WTC11 (cell line): ENCODE results near the gene ZDHHC14. TPM values are rescaled to one million over a fixed set of nuclear protein-coding genes. Genes with fewer than 3 reads are reported as not detected.

Experiments
- ATAC-seq: fragments of 200-7000 bp; cut with Tn5 transposase; 2 replicates; pipeline ENCODE4 v1.10.0; 2021; ENCODE audit warnings: mild to moderate bottlenecking, moderate library complexity
- CTCF ChIA-PET: fragments of 300-600 bp; sonication (Branson Sonifier 250); formaldehyde crosslinking; loops from one replicate; lab custom pipeline; 2021; ENCODE audit warnings: antibody characterized with exemption; lab: Charles Lee
- POLR2A ChIA-PET: fragments of 350-600 bp; sonication (Branson Sonifier 250); formaldehyde crosslinking; loops from one replicate; lab custom pipeline; 2021; ENCODE audit warnings: antibody characterized with exemption; lab: Charles Lee
- DNase-seq: peaks from one replicate; pipeline ENCODE4 v3.0.0; 2021; ENCODE audit warnings: low spot score
- H3K27ac Mint-ChIP-seq: 2 replicates; pipeline ENCODE4 v1.8.0; 2021; ENCODE audit warnings: mixed read lengths
- H3K27me3 Mint-ChIP-seq: 2 replicates; pipeline ENCODE4 v1.8.0; 2021; ENCODE audit warnings: low read depth, mild to moderate bottlenecking, moderate library complexity, mixed read lengths
- H3K36me3 Mint-ChIP-seq: 2 replicates; pipeline ENCODE4 v1.8.0; 2021; ENCODE audit warnings: mixed read lengths
- H3K4me1 Mint-ChIP-seq: 2 replicates; pipeline ENCODE4 v1.8.0; 2022; ENCODE audit warnings: mixed read lengths
- H3K4me3 Mint-ChIP-seq: 2 replicates; pipeline ENCODE4 v1.8.0; 2021; ENCODE audit warnings: mild to moderate bottlenecking, moderate library complexity, mixed read lengths
- H3K9me3 Mint-ChIP-seq: 2 replicates; pipeline ENCODE4 v1.8.0; 2021; ENCODE audit warnings: mixed read lengths
- CREM ChIP-seq: sonication (generic); formaldehyde crosslinking; IDR thresholded peaks from 2 replicates; pipeline ENCODE4 v1.8.1; 2022; ENCODE audit warnings: mild to moderate bottlenecking, missing genetic modification reagents, moderate library complexity
- EMX1 ChIP-seq: fragments of 250-450 bp; sonication (Bioruptor Pico); IDR thresholded peaks from 2 replicates; pipeline ENCODE4 v1.8.0; 2021; ENCODE audit warnings: mild to moderate bottlenecking
- FOXJ3 ChIP-seq: sonication (generic); formaldehyde crosslinking; IDR thresholded peaks from 2 replicates; pipeline ENCODE4 v1.9.0; 2021; ENCODE audit warnings: missing genetic modification reagents, mild to moderate bottlenecking, borderline replicate concordance
- GABPB1 ChIP-seq: sonication (generic); formaldehyde crosslinking; IDR thresholded peaks from 2 replicates; pipeline ENCODE4 v1.8.1; 2023; ENCODE audit warnings: mild to moderate bottlenecking, missing genetic modification reagents
- GTF2I ChIP-seq: fragments of 250-450 bp; sonication (Bioruptor Pico); conservative IDR thresholded peaks from 2 replicates; pipeline ENCODE4 v1.4.0; 2021; ENCODE audit warnings: mild to moderate bottlenecking
- IRF2 ChIP-seq: sonication (generic); formaldehyde crosslinking; IDR thresholded peaks from 2 replicates; pipeline ENCODE4 v1.8.0; 2022; ENCODE audit warnings: low read depth, missing genetic modification reagents, borderline replicate concordance
- JAZF1 ChIP-seq: fragments of 250-450 bp; sonication (Bioruptor Pico); IDR thresholded peaks from 2 replicates; pipeline ENCODE4 v1.9.0; 2021; ENCODE audit warnings: moderate library complexity, mild to moderate bottlenecking, inconsistent platforms
- KAT7 ChIP-seq: sonication (generic); formaldehyde crosslinking; IDR thresholded peaks from 2 replicates; pipeline ENCODE4 v1.8.1; 2023; ENCODE audit warnings: missing genetic modification reagents, mild to moderate bottlenecking, borderline replicate concordance
- MYBL2 ChIP-seq: sonication (generic); formaldehyde crosslinking; IDR thresholded peaks from 2 replicates; pipeline ENCODE4 v1.8.1; 2023; ENCODE audit warnings: mild to moderate bottlenecking, moderate library complexity, missing genetic modification reagents
- NFE2L1 ChIP-seq: sonication (generic); formaldehyde crosslinking; IDR thresholded peaks from 2 replicates; pipeline ENCODE4 v1.8.1; 2023; ENCODE audit warnings: missing genetic modification reagents
- NR3C1 ChIP-seq: sonication (generic); formaldehyde crosslinking; conservative IDR thresholded peaks from 2 replicates; pipeline ENCODE4 v1.8.1; 2023; ENCODE audit warnings: low read depth, mild to moderate bottlenecking, missing genetic modification reagents
- TCF7 ChIP-seq: sonication (generic); formaldehyde crosslinking; IDR thresholded peaks from 2 replicates; pipeline ENCODE4 v1.8.0; 2022; ENCODE audit warnings: mild to moderate bottlenecking, low read depth, missing genetic modification reagents, moderate library complexity
- ZNF396 ChIP-seq: fragments of 250-450 bp; sonication (Bioruptor Pico); IDR thresholded peaks from 2 replicates; pipeline ENCODE4 v1.8.0; 2021; ENCODE audit warnings: mild to moderate bottlenecking, moderate library complexity, borderline replicate concordance
- total RNA-seq: library from RNA; stranded (reverse); gene quantifications from 3 replicates; pipeline ENCODE4 v1.2.3, GENCODE V29; 2021
- TF ChIP-seq, protein P1 (sequence below): sonication (generic); formaldehyde crosslinking; IDR thresholded peaks from 2 replicates; pipeline ENCODE4 v1.8.1; 2023; ENCODE audit warnings: mild to moderate bottlenecking, missing genetic modification reagents
- TF ChIP-seq, protein P2 (sequence below): sonication (generic); formaldehyde crosslinking; IDR thresholded peaks from 2 replicates; pipeline ENCODE4 v1.8.1; 2022; ENCODE audit warnings: low read depth, mild to moderate bottlenecking, moderate library complexity, missing genetic modification reagents, borderline replicate concordance
- TF ChIP-seq, protein P3 (sequence below): sonication (generic); formaldehyde crosslinking; IDR thresholded peaks from 2 replicates; pipeline ENCODE4 v1.8.0; 2022; ENCODE audit warnings: mild to moderate bottlenecking, missing genetic modification reagents
- TF ChIP-seq, protein P4 (sequence below): fragments of 250-450 bp; sonication (Bioruptor Pico); IDR thresholded peaks from 2 replicates; pipeline ENCODE4 v1.9.0; 2021; ENCODE audit warnings: moderate library complexity, mild to moderate bottlenecking, inconsistent platforms, borderline replicate concordance
- TF ChIP-seq, protein P5 (sequence below): sonication (generic); formaldehyde crosslinking; IDR thresholded peaks from 2 replicates; pipeline ENCODE4 v1.8.1; 2023; ENCODE audit warnings: mild to moderate bottlenecking, missing genetic modification reagents
- TF ChIP-seq, protein P6 (sequence below): sonication (generic); formaldehyde crosslinking; IDR thresholded peaks from 2 replicates; pipeline ENCODE4 v1.8.0; 2022; ENCODE audit warnings: missing genetic modification reagents
- TF ChIP-seq, protein P7 (sequence below): fragments of 250-450 bp; sonication (Bioruptor Pico); IDR thresholded peaks from 2 replicates; pipeline ENCODE4 v2.1.2; 2022; ENCODE audit warnings: mild to moderate bottlenecking, moderate library complexity
- TF ChIP-seq, protein P8 (sequence below): sonication (generic); formaldehyde crosslinking; IDR thresholded peaks from 2 replicates; pipeline ENCODE4 v1.8.0; 2023; ENCODE audit warnings: missing genetic modification reagents
- TF ChIP-seq, protein P9 (sequence below): sonication (generic); formaldehyde crosslinking; IDR thresholded peaks from 2 replicates; pipeline ENCODE4 v1.8.1; 2022; ENCODE audit warnings: mild to moderate bottlenecking, missing genetic modification reagents, moderate library complexity, borderline replicate concordance

ZDHHC14 gene
- total RNA-seq, 1 experiment from 2014 or later: 6.6 TPM

DNA sequence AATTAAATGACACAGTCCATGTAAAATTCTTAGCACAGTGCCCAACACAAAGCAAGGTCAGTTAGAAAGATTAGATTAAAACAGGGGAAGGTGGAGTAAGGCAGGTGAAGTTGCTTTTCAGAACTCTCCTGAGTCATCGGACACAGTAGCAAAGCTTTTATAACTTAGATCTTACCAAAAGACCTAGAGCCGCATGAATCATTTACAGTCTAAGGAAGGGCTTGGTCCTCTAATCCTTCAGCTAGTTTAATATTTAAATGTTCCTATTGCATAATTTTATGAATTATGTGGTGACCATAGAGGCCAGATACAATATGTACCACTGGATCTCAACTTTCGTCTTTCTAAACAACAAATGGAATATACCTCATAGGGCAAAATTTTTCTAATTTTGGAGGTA lies 240.0 kb downstream of the ZDHHC14 start:
- ChIA-PET CTCF (no interaction called here), POLR2A (no interaction called here)
- H3K27me3 Mint-ChIP-seq: no peaks in the 10 kb centered on the region
- no peak overlapping the region for H3K4me3 Mint-ChIP-seq
- ATAC-seq: no peak
- no peak overlapping the region for H3K27ac Mint-ChIP-seq
- H3K4me1 Mint-ChIP-seq: peaks cover 18% of the 10 kb centered on the region
- TF ChIP-seq CREM (CRISPR knock-in tag) (no peak), EMX1 (CRISPR knock-in tag) (no peak), JAZF1 (CRISPR knock-in tag) (no peak), GTF2I (CRISPR knock-in tag) (no peak), FOXJ3 (CRISPR knock-in tag) (no peak)
- TF ChIP-seq, protein P1, sequence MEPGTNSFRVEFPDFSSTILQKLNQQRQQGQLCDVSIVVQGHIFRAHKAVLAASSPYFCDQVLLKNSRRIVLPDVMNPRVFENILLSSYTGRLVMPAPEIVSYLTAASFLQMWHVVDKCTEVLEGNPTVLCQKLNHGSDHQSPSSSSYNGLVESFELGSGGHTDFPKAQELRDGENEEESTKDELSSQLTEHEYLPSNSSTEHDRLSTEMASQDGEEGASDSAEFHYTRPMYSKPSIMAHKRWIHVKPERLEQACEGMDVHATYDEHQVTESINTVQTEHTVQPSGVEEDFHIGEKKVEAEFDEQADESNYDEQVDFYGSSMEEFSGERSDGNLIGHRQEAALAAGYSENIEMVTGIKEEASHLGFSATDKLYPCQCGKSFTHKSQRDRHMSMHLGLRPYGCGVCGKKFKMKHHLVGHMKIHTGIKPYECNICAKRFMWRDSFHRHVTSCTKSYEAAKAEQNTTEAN (CRISPR knock-in tag): no peak
- TF ChIP-seq, protein P2, sequence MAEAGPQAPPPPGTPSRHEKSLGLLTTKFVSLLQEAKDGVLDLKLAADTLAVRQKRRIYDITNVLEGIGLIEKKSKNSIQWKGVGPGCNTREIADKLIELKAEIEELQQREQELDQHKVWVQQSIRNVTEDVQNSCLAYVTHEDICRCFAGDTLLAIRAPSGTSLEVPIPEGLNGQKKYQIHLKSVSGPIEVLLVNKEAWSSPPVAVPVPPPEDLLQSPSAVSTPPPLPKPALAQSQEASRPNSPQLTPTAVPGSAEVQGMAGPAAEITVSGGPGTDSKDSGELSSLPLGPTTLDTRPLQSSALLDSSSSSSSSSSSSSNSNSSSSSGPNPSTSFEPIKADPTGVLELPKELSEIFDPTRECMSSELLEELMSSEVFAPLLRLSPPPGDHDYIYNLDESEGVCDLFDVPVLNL (CRISPR knock-in tag): no peak
- TF ChIP-seq, protein P3, sequence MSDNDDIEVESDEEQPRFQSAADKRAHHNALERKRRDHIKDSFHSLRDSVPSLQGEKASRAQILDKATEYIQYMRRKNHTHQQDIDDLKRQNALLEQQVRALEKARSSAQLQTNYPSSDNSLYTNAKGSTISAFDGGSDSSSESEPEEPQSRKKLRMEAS (CRISPR knock-in tag): no peak
- TF ChIP-seq, protein P4, sequence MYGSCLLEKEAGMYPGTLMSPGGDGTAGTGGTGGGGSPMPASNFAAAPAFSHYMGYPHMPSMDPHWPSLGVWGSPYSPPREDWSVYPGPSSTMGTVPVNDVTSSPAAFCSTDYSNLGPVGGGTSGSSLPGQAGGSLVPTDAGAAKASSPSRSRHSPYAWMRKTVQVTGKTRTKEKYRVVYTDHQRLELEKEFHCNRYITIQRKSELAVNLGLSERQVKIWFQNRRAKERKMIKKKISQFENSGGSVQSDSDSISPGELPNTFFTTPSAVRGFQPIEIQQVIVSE: no peak
- TF ChIP-seq, protein P5, sequence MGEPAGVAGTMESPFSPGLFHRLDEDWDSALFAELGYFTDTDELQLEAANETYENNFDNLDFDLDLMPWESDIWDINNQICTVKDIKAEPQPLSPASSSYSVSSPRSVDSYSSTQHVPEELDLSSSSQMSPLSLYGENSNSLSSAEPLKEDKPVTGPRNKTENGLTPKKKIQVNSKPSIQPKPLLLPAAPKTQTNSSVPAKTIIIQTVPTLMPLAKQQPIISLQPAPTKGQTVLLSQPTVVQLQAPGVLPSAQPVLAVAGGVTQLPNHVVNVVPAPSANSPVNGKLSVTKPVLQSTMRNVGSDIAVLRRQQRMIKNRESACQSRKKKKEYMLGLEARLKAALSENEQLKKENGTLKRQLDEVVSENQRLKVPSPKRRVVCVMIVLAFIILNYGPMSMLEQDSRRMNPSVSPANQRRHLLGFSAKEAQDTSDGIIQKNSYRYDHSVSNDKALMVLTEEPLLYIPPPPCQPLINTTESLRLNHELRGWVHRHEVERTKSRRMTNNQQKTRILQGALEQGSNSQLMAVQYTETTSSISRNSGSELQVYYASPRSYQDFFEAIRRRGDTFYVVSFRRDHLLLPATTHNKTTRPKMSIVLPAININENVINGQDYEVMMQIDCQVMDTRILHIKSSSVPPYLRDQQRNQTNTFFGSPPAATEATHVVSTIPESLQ (CRISPR knock-in tag): no peak
- TF ChIP-seq, protein P6, sequence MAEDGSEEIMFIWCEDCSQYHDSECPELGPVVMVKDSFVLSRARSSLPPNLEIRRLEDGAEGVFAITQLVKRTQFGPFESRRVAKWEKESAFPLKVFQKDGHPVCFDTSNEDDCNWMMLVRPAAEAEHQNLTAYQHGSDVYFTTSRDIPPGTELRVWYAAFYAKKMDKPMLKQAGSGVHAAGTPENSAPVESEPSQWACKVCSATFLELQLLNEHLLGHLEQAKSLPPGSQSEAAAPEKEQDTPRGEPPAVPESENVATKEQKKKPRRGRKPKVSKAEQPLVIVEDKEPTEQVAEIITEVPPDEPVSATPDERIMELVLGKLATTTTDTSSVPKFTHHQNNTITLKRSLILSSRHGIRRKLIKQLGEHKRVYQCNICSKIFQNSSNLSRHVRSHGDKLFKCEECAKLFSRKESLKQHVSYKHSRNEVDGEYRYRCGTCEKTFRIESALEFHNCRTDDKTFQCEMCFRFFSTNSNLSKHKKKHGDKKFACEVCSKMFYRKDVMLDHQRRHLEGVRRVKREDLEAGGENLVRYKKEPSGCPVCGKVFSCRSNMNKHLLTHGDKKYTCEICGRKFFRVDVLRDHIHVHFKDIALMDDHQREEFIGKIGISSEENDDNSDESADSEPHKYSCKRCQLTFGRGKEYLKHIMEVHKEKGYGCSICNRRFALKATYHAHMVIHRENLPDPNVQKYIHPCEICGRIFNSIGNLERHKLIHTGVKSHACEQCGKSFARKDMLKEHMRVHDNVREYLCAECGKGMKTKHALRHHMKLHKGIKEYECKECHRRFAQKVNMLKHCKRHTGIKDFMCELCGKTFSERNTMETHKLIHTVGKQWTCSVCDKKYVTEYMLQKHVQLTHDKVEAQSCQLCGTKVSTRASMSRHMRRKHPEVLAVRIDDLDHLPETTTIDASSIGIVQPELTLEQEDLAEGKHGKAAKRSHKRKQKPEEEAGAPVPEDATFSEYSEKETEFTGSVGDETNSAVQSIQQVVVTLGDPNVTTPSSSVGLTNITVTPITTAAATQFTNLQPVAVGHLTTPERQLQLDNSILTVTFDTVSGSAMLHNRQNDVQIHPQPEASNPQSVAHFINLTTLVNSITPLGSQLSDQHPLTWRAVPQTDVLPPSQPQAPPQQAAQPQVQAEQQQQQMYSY (CRISPR knock-in tag): no peak
- TF ChIP-seq, protein P7, sequence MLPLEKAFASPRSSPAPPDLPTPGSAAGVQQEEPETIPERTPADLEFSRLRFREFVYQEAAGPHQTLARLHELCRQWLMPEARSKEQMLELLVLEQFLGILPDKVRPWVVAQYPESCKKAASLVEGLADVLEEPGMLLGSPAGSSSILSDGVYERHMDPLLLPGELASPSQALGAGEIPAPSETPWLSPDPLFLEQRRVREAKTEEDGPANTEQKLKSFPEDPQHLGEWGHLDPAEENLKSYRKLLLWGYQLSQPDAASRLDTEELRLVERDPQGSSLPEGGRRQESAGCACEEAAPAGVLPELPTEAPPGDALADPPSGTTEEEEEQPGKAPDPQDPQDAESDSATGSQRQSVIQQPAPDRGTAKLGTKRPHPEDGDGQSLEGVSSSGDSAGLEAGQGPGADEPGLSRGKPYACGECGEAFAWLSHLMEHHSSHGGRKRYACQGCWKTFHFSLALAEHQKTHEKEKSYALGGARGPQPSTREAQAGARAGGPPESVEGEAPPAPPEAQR (CRISPR knock-in tag): no peak
- TF ChIP-seq, protein P8, sequence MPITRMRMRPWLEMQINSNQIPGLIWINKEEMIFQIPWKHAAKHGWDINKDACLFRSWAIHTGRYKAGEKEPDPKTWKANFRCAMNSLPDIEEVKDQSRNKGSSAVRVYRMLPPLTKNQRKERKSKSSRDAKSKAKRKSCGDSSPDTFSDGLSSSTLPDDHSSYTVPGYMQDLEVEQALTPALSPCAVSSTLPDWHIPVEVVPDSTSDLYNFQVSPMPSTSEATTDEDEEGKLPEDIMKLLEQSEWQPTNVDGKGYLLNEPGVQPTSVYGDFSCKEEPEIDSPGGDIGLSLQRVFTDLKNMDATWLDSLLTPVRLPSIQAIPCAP (CRISPR knock-in tag): no peak
- peaks cover 12% of the 10 kb centered on the region for H3K36me3 Mint-ChIP-seq
- DNase-seq: no peak
- peaks cover 15% of the 10 kb centered on the region for H3K9me3 Mint-ChIP-seq

DNA sequence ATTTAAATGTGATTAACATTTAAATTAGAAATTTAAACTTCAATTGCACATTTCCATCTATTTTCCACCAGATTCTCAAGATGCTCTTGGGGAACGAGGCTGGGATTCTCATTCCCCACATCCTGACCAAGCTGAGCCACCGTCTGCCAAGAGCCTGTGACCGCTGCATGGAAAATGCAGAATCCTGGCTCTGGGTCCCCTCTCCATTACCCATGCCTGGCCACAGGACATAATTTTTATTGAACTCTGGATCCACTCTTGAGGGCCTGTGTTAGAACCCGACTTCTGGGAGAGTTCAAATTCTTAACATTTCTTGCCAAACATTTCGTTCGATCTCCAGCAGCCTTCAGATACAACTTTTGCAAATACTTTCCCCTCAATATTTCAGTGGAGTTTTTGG lies 240.4 kb downstream of the ZDHHC14 start:
- DNase-seq (no peak), ATAC-seq (no peak)
- H3K36me3 Mint-ChIP-seq: peaks cover 12% of the 10 kb centered on the region
- H3K27ac Mint-ChIP-seq: no peak overlapping the region
- peaks cover 21% of the 10 kb centered on the region for H3K4me1 Mint-ChIP-seq
- ChIA-PET CTCF (no interaction called here), POLR2A (no interaction called here)
- no peak overlapping the region for H3K4me3 Mint-ChIP-seq
- H3K27me3 Mint-ChIP-seq: no peaks in the 10 kb centered on the region
- peaks cover 15% of the 10 kb centered on the region for H3K9me3 Mint-ChIP-seq
- no peak for TF ChIP-seq ZNF396 (CRISPR knock-in tag)
- TF ChIP-seq, protein P9, sequence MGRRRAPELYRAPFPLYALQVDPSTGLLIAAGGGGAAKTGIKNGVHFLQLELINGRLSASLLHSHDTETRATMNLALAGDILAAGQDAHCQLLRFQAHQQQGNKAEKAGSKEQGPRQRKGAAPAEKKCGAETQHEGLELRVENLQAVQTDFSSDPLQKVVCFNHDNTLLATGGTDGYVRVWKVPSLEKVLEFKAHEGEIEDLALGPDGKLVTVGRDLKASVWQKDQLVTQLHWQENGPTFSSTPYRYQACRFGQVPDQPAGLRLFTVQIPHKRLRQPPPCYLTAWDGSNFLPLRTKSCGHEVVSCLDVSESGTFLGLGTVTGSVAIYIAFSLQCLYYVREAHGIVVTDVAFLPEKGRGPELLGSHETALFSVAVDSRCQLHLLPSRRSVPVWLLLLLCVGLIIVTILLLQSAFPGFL (CRISPR knock-in tag): no peak
- no peak for TF ChIP-seq NFE2L1
- no peak for TF ChIP-seq NR3C1
- no peak for TF ChIP-seq MYBL2 (CRISPR knock-in tag)
- TF ChIP-seq TCF7: no peak
- no peak for TF ChIP-seq KAT7 (CRISPR knock-in tag)
- no peak for TF ChIP-seq GABPB1
- no peak for TF ChIP-seq IRF2 (CRISPR knock-in tag)
